CD14-positive monocyte (primary cell): ENCODE data around the gene LDHAL6A. TPM values are rescaled to one million over a fixed set of nuclear protein-coding genes. Genes with fewer than 3 reads are reported as not detected.

Experiments
- DNase-seq, 3 donors: peaks; one replicate each; pipeline ENCODE4 v3.0.0-alpha.2; 2011 to 2022
- H2AFZ ChIP-seq: 2 replicates; pipeline ENCODE4 v1.6.0; 2012; ENCODE audit warnings: mild to moderate bottlenecking, low read depth, low read length, inconsistent platforms; ENCODE audit not compliant: insufficient read depth, poor library complexity, severe bottlenecking
- H3K27ac ChIP-seq, 2 donors: 1 replicate in 1 of 2; 2 replicates in 1 of 2; pipeline ENCODE4 v1.5.1; 2012 to 2013; ENCODE audit warnings: low read length in 2 of 2, control low read depth in 1 of 2, inconsistent platforms in 1 of 2, low read depth in 1 of 2, mild to moderate bottlenecking in 1 of 2
- H3K27me3 ChIP-seq, 2 donors: one replicate each; pipeline versions ENCODE4 v1.6.0 to v1.6.1; 2011 to 2013; ENCODE audit warnings: low read length in 2 of 2; ENCODE audit not compliant: control insufficient read depth in 2 of 2, insufficient read depth in 2 of 2
- H3K36me3 ChIP-seq, 2 donors: replicated peaks in 1 of 2; 1 replicate in 1 of 2; 2 replicates in 1 of 2; pipeline versions ENCODE4 v1.5.1 to v1.6.1; 2012 to 2013; ENCODE audit warnings: low read length in 2 of 2, control low read depth in 1 of 2, inconsistent platforms in 1 of 2, mild to moderate bottlenecking in 1 of 2; ENCODE audit not compliant: insufficient read depth in 2 of 2, control insufficient read depth in 1 of 2
- H3K4me1 ChIP-seq, 2 donors: 1 replicate in 1 of 2; 2 replicates in 1 of 2; pipeline versions ENCODE4 v1.5.1 to v1.6.1; 2012 to 2013; ENCODE audit warnings: low read length in 2 of 2, control low read depth in 1 of 2, inconsistent platforms in 1 of 2, mild to moderate bottlenecking in 1 of 2, moderate library complexity in 1 of 2; ENCODE audit not compliant: insufficient read depth in 2 of 2, control insufficient read depth in 1 of 2
- H3K4me2 ChIP-seq: replicated peaks from 2 replicates; pipeline ENCODE3; 2012; ENCODE audit warnings: low read length, moderate library complexity, mild to moderate bottlenecking; ENCODE audit not compliant: poor library complexity, severe bottlenecking; ENCODE audit errors: extremely low read depth
- H3K4me3 ChIP-seq, 3 experiments: fragments of 200-600 bp in 1 of 3; sonication (generic) in 1 of 3; replicated peaks in 1 of 3; 1 replicate in 2 of 3; 2 replicates in 1 of 3; pipeline ENCODE4 v1.5.1; 2011 to 2013; ENCODE audit warnings: low read length in 3 of 3, mild to moderate bottlenecking in 3 of 3, control low read depth in 2 of 3, low read depth in 2 of 3, inconsistent platforms in 1 of 3, moderate library complexity in 1 of 3
- H3K79me2 ChIP-seq: 2 replicates; pipeline ENCODE4 v1.6.0; 2012; ENCODE audit warnings: mild to moderate bottlenecking, control low read depth, inconsistent platforms, low read length, moderate library complexity; ENCODE audit not compliant: insufficient read depth
- H3K9ac ChIP-seq: 2 replicates; pipeline ENCODE4 v1.6.0; 2017; ENCODE audit warnings: low read length, mild to moderate bottlenecking; ENCODE audit not compliant: insufficient read depth, poor library complexity, severe bottlenecking
- H3K9me3 ChIP-seq, 2 donors: replicated peaks in 1 of 2; 1 replicate in 1 of 2; 2 replicates in 1 of 2; pipeline versions ENCODE4 v1.5.1 to v1.6.1; 2012 to 2013; ENCODE audit warnings: low read length in 2 of 2, control low read depth in 1 of 2; ENCODE audit not compliant: control insufficient read depth in 1 of 2, insufficient read depth in 1 of 2
- H4K20me1 ChIP-seq: 2 replicates; pipeline ENCODE4 v1.6.0; 2012; ENCODE audit warnings: mild to moderate bottlenecking, low read length, control low read depth, moderate library complexity; ENCODE audit not compliant: insufficient read depth
- H3K27ac Mint-ChIP-seq, 7 donors: one replicate each; pipeline ENCODE4 v1.8.0; 2020; ENCODE audit warnings: mild to moderate bottlenecking in 7 of 7, mixed read lengths in 7 of 7, moderate library complexity in 6 of 7, inconsistent platforms in 2 of 7
- H3K27me3 Mint-ChIP-seq, 3 donors: one replicate each; pipeline ENCODE4 v1.8.0; 2021 to 2022; ENCODE audit warnings: low read depth in 3 of 3, mild to moderate bottlenecking in 3 of 3, mixed read lengths in 3 of 3, moderate library complexity in 3 of 3, inconsistent platforms in 1 of 3
- H3K36me3 Mint-ChIP-seq, 2 donors: one replicate each; pipeline ENCODE4 v1.8.0; 2020; ENCODE audit warnings: mixed read lengths in 2 of 2, inconsistent platforms in 1 of 2, mild to moderate bottlenecking in 1 of 2
- H3K4me1 Mint-ChIP-seq: one replicate; pipeline ENCODE4 v1.8.0; 2020; ENCODE audit warnings: mild to moderate bottlenecking, mixed read lengths
- H3K4me3 Mint-ChIP-seq, 2 donors: one replicate each; pipeline ENCODE4 v1.8.0; 2020; ENCODE audit warnings: mild to moderate bottlenecking in 2 of 2, mixed read lengths in 2 of 2, moderate library complexity in 1 of 2
- H3K9me3 Mint-ChIP-seq, 7 donors: one replicate each; pipeline ENCODE4 v1.8.0; 2020 to 2022; ENCODE audit warnings: mixed read lengths in 7 of 7, mild to moderate bottlenecking in 6 of 7, moderate library complexity in 6 of 7, inconsistent platforms in 2 of 7
- WGBS: methylation state at CpG from one replicate; pipeline ENCODE4 v1.1.5; 2013; ENCODE audit warnings: missing lambda C conversion rate; ENCODE audit not compliant: insufficient coverage; 5-methylcytosine and 5-hydroxymethylcytosine counted together
- intact Hi-C, 2 donors: fragments of 100-400 bp; cut with micrococcal nuclease; formaldehyde crosslinking; loops; one replicate each; pipeline versions ENCODE4 v1.15.0 to v1.15.1; 2023
- polyA plus RNA-seq, 3 donors: library from polyadenylated mRNA; depleted of rRNA in 1 of 3; unstranded in 2 of 3; stranded (reverse) in 1 of 3; fragments of 300-500 nt in 2 of 3; fragments of >200 nt in 1 of 3; fragmentation: Illumina TruSeq in 2 of 3; gene quantifications; 1 replicate in 2 of 3; 2 replicates in 1 of 3; pipeline ENCODE4 v1.2.3, GENCODE V29; 2012 to 2021
- TF ChIP-seq, protein P1 (sequence below): fragments of 200-600 bp; IDR thresholded peaks from one replicate; pipeline ENCODE4 v1.8.0; 2022; ENCODE audit warnings: antibody characterized with exemption, mild to moderate bottlenecking

LDHAL6A gene
- polyA plus RNA-seq, 3 donors = not detected

DNA sequence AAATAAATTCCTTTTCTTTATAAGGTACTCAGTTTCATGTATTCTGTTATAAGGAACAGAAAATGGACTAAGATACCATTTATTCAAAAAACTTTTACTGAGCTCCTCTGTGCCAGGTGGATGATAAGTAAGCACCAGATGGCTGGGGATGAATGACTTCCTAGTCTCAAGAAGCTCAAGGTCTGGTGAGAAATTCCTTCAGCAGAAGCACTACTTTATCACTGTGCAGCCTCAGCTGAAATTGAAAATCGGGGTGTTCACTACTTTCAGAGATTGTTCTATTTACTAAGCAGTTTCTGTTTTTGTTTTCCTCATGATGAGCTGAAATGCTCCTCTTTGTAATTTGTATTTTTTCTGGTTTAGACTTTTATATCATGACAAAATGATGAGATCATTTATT lies 7.8 kb downstream of the LDHAL6A start:
- WGBS = no CpG with 5 or more reads among the region's 1 CpG
- H3K27ac ChIP-seq = no peak overlapping the region
- DNase-seq = no peak
- no peaks in the 10 kb centered on the region for H4K20me1 ChIP-seq
- H3K9me3 Mint-ChIP-seq = no peaks in the 10 kb centered on the region
- H3K36me3 Mint-ChIP-seq = peaks cover 2 to 3% of the 10 kb centered on the region in 2 donors
- no peaks in the 10 kb centered on the region for H3K27me3 Mint-ChIP-seq
- no peak overlapping the region for H2AFZ ChIP-seq
- no peaks in the 10 kb centered on the region for H3K9me3 ChIP-seq
- no peak overlapping the region for H3K9ac ChIP-seq
- no peaks in the 10 kb centered on the region for H3K4me1 Mint-ChIP-seq
- H3K4me1 ChIP-seq = no peaks in the 10 kb centered on the region
- no peak overlapping the region for H3K4me2 ChIP-seq
- no peaks in the 10 kb centered on the region for H3K27me3 ChIP-seq
- no peak overlapping the region for H3K4me3 Mint-ChIP-seq
- no peak overlapping the region for H3K4me3 ChIP-seq
- intact Hi-C loops = no loop called here
- TF ChIP-seq, protein P1, sequence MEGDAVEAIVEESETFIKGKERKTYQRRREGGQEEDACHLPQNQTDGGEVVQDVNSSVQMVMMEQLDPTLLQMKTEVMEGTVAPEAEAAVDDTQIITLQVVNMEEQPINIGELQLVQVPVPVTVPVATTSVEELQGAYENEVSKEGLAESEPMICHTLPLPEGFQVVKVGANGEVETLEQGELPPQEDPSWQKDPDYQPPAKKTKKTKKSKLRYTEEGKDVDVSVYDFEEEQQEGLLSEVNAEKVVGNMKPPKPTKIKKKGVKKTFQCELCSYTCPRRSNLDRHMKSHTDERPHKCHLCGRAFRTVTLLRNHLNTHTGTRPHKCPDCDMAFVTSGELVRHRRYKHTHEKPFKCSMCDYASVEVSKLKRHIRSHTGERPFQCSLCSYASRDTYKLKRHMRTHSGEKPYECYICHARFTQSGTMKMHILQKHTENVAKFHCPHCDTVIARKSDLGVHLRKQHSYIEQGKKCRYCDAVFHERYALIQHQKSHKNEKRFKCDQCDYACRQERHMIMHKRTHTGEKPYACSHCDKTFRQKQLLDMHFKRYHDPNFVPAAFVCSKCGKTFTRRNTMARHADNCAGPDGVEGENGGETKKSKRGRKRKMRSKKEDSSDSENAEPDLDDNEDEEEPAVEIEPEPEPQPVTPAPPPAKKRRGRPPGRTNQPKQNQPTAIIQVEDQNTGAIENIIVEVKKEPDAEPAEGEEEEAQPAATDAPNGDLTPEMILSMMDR = no peak
- peak overlapping the region in 1 of 7 donors; percentile 55 for H3K27ac Mint-ChIP-seq
- no peaks in the 10 kb centered on the region for H3K79me2 ChIP-seq
- H3K36me3 ChIP-seq = no peaks in the 10 kb centered on the region

DNA sequence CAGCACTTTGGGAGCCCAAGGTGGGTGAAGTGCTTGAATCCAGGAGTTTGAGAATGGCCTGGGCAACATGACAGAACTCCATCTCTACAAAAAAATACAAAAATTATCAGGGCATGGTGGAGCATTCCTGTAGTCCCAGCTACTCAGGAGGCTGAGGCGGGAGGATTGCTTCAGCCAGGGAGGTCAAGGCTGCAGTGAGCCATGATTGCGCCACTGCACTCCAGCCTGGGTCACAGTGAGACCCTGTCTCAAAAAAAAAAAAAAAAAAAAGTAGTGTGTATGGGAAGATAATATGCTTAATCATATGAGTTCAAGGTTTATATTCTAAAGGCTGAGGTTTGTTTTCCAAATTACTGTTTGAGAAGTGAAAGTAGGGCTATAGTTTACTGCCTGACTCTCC lies 10.7 kb downstream of the LDHAL6A start:
- TF ChIP-seq, protein P1 = no peak
- no peaks in the 10 kb centered on the region for H3K4me1 Mint-ChIP-seq
- no CpG with 5 or more reads among the region's 2 CpGs for WGBS
- no peak overlapping the region for H3K27ac Mint-ChIP-seq
- H3K27ac ChIP-seq = no peak overlapping the region
- H3K9ac ChIP-seq = no peak overlapping the region
- H3K36me3 Mint-ChIP-seq = peaks cover 5 to 6% of the 10 kb centered on the region in 2 donors
- H3K4me2 ChIP-seq = no peak overlapping the region
- H3K9me3 ChIP-seq = no peaks in the 10 kb centered on the region
- no peak overlapping the region for H3K4me3 ChIP-seq
- no peaks in the 10 kb centered on the region for H3K79me2 ChIP-seq
- H3K9me3 Mint-ChIP-seq = no peaks in the 10 kb centered on the region
- no peaks in the 10 kb centered on the region for H3K4me1 ChIP-seq
- intact Hi-C loops = no loop called here
- H3K4me3 Mint-ChIP-seq = no peak overlapping the region
- no peak for DNase-seq
- no peak overlapping the region for H2AFZ ChIP-seq
- no peaks in the 10 kb centered on the region for H4K20me1 ChIP-seq
- H3K27me3 Mint-ChIP-seq = peaks cover 0 to 3% (median 0%) of the 10 kb centered on the region in 3 donors
- H3K36me3 ChIP-seq = no peaks in the 10 kb centered on the region
- no peaks in the 10 kb centered on the region for H3K27me3 ChIP-seq
